Measurements from ENCODE around the gene CASQ1.

DNA sequence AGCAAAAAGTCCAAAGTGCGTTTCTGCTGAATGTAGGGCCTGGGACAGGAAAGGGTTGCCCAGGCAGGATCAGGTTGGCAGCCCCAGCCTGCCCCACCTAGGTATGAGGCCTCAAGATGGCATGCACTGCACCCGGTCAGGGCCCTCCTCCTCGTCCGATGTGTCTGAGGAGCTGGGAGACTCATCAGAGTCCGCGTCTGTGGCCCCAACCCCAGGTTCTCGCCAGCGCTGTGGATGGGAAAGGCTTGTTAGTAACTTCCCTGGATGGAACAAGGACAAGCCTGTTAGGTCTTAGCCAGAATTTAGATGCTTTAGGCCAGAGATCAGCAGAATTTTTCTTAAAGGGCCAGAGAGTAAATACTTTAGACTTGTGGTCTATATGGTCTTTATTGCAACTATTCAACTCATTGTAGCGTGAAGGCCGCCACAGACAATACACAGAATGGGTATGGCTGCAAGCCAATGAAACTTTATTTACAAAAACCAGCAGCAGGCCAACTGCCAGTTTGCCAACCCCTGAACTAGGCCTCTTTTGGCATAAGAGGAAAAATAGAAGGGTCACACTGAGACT lies 27.2 kb downstream of the CASQ1 start:
- no peak for TF ChIP-seq EZH2 (IDR thresholded peaks at IDR 0.05)
- no peak for TF ChIP-seq POLR2AphosphoS5 (IDR thresholded peaks at IDR 0.05; ENCODE audit: borderline replicate concordance, low read depth, low read length)
